NCI-H69 (cell line): ENCODE results near the gene SLC4A8.
"Not testable (repeated sequence)": the region's sequence is repeated elsewhere in the genome, so short reads cannot be mapped to it uniquely, and the experiment has no call there.

Experiments used
- DNase-seq: peaks from one replicate; lab custom pipeline; 2025; lab: John Stamatoyannopoulos, UW

The SLC4A8 gene

DNA sequence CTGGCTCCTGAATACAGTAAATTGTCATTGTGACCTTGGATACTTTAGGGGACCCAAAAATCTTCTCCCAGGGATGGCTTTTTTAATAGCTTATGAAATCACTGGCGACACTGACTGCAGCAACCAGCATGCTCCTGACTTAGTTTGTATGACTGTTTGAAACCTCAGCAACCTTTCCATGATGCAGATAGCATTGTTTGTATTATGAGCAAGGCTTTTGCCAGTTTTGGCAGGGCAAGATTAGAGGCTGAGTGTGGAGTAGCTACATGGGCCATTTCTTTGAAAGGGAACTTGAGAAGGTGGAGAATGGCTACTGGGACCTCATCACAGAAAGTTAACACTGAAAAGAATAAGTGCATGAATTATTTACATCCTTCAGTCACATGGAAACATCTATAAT is 50.9 kb downstream of the SLC4A8 start:
- no peak for DNase-seq

- DNase-seq = no peak
Observed at GRCh38 chr12:51480978-51481377, 56.3 kb downstream of the SLC4A8 start.

DNA sequence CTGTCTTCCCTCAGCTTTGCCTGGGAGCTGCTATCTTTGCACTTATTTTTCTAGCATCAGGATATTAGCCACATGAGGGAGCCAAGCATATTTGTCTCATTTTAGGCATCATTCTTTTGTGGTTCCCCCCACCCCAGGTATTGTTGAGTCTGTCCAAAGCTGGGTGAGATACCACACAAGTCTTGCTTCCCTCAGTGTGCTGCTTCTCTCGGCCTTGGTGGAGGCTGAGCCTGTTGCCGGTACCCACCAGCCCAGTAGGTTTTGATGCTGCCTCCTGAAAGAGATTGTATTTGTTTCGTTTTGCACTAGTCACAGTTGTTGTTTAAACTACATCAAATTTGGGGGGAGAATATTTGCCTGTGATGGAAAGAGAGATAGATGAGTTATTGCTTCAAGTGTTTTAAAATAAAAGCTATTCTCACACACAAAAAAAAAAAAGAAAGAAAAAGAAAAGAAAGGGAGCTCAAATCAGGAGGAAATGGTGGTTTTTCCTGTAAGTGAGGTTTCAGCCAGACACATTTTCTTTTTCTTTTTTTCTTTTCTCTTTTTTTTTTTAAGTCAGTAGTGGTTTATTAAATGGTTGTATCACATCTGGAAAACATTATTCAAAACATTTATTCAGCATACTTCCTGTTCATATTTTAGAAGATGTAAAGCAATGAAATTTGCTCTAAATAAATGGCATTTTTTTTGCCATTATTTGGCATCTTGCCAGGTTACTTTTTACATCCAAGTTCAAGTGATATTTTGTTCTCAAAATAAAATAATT is 58.5 kb downstream of the SLC4A8 start:
- peak; percentile 10 for DNase-seq

DNA sequence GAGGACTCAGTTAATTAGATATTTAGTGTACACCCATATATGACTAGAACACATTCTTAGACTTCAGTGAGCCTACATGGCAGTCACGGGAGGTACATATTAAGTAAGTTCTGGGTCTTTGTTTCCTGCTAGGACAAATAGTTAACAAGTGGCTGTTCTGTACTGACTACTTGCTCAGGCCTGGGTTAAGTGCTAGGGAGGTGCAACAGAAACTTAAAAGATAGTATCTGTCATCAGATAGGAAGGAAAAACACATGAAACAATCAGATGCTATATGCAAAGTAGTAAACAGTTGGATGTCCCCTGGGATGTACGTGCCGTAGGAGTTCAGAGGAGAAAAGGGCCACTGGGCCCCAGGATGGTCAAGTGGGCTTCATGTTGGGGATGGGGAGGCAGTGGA is 59.5 kb downstream of the SLC4A8 start:
- DNase-seq = no peak

GRCh38 chr12:51488281-51488680 is 63.6 kb downstream of the SLC4A8 start:
- no peak for DNase-seq

DNA sequence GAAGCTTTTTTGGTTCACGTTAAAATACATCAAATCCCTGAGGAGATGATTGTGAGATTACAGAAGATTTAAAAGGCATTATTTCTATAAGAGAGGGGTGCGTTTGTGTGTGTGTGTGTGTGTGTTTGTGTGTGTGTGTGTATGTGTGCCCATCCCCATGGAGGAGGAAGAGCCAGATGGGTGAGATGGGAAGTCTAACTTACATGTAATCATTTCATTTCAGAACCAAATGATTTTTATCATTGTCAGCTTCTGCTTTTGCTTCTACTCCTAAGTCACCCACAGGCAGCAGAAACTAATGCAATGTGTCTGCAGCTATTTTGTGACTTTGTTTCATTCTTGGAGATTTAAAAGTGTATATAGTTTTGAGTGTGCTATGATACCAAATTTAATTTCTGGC is 68.7 kb downstream of the SLC4A8 start:
- DNase-seq = no peak

- no peak for DNase-seq
Observed at GRCh38 chr12:51496895-51497294, 72.3 kb downstream of the SLC4A8 start.

DNA sequence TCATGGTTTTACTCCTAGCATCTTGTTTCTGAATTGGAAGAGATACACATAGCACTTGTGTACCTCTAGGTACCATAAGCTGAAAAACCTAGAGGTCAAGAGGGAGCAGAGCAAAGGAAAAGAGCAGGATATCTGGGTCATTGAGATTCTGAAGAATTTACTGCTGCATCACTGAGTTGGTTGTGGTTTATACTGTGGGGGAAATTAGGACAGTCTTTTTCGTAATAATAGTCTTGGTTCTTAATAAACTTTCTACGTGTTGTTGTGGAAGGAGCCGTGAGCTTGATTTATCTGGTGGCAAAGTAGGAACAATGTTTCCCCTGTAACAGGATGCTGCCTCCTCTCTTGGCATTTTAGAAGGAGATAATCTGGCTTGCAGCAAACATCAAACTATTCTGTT is 80.2 kb downstream of the SLC4A8 start:
- no peak for DNase-seq

GRCh38 chr12:51505360-51506105 is 80.9 kb downstream of the SLC4A8 start:
- DNase-seq = no peak

DNA sequence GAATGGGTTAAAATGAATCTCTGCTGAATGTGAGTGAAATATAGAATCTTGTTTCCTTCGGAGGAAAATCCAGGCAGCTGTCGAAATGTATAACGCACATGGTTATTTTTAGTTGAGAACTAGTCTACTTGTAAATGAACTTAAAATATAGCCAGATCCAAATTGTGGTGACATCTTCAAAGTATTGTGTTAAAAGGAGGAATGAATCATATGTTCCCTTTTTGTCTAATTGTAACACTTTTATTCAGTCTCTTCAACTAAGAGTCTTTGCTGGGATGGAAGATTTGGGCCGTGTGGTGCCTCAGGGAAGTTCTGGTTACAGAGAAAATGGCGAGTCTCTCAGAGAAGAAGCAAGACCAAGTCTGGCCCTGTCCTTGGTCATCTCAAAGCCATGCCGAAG is 82.5 kb downstream of the SLC4A8 start:
- DNase-seq = no peak

DNA sequence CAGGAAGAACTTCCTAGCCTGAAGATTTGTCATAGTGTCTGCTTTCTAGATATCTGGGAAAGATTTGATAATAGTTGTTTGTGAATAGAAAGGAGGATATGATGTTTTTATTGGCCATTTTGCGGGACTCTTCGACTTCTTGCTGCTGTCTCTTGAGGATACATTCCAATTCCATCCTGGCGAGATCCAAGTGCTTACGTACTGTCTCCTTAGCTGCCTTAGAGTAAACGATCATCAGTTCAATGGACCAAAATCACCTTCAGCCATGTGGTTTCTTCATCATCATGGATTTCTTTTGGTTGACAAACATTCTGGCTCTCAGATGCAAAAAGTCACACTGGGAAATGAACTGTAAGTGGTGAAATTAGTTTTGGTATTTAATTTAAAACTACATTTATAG is 83.7 kb downstream of the SLC4A8 start:
- DNase-seq = no peak

DNA sequence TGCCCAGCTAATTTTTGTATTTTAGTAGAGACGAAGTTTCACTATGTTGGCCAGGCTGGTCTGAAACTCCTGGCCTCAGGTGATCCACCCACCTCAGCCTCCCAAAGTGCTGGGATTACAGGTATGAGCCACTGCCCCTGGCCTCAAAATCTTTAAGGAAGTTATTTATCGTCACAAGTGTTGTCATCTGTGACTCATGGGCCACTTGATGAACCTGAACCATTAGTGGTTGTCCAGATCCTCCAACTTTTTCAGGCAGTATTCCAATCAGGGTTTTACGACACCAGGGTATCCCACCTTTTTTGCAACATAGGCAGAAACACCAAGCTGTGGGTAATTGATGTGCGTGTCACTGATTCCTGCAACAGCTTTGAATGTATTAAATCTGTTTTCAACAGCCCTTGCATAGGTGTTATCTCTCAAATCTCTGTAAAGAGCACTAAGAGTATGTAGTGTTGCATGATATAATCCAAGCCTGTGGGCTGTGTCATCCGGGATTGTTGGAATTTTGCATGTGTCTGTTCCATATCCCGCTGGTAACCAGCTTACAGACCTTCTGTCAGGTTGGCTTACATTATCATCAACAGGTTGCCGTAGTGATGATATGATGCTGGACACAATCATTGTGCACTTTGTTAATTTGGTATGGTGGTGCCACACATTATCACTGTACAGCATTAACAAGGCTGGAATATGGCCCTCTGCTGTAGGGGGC is 87.1 kb downstream of the SLC4A8 start:
- no peak for DNase-seq

DNA sequence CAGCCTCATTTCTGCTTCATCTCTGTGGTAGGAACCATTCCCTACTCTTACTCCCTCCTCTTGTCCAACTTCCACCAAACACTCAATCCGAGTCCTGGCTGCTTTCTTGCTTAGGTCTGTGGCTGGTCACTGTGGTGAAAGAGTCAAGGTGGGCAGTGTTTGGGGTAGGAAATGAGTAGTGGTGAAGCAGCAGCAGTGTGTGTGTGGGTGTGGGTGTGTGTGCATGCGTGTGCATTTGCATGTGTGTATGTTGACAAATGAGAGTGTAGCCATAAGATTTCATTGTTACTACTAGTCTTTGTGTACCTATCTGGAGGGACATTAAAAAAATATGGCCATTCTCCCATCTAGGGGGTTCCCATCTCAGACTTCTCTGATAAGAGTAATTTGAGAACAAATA is 87.8 kb downstream of the SLC4A8 start:
- no peak for DNase-seq

GRCh38 chr12:51515037-51515436 is 90.4 kb downstream of the SLC4A8 start:
- not testable (repeated sequence) for DNase-seq

DNA sequence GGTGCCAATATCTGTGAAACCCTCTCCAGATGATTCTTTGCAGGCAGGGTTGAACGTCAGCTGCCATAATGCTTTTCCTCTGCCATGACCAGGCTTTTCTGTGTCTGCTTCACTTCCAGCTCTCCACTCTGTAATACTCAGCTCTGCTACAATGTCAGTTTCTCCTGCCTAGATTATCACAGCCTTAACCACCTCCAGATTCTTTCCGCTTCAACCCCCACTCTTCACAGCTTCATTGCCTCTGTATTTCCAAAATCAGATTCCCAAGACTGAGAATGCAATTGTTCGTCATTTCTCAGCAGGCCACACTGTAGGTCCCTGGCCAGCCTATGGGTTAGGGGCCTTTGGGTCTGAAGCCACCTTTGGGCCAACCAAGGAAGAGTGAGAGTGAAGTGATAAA is 92.7 kb downstream of the SLC4A8 start:
- DNase-seq = no peak

- no peak for DNase-seq
Observed at GRCh38 chr12:51517800-51518199, 93.2 kb downstream of the SLC4A8 start.

- no peak for DNase-seq
Observed at GRCh38 chr12:51519755-51520154, 95.1 kb downstream of the SLC4A8 start.

- peak; percentile 67 for DNase-seq
Observed at GRCh38 chr12:51520576-51521325, 96.1 kb downstream of the SLC4A8 start.

DNA sequence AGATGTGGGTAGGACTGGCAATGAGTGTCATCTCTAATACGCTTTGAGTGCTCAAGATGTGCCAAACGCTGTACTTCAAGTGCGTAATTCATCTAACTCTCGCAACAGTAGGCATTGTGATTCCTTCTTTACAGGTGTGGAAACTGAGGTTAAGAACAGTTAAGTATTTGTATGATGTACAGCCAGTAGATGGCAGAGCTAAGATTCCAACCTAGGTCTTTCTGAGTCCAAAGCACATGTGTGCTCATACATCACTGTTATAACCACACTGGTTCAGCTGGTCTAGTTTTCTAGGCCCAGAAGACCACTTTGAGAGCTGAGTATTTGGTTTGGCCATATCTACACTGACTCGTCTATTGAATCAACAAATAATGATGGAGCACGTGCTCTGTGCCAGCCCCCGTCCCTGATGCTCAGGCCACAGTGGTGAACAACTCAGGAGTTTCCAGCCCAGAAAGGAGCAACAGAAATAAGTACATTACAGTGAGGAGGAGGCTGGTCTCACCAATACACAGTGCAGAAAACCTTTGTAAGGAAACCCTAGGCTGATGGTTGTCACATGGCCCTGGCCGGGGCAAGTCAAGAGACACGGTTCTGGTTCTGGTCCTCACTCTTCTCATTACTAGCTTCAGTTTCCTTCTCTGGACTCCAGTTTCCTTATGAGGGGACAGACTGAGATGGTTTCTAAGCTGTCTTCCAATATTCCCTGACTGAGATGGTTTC is 97.1 kb downstream of the SLC4A8 start:
- peak; percentile 22 for DNase-seq

GRCh38 chr12:51522696-51523095 is 98.1 kb downstream of the SLC4A8 start:
- DNase-seq = no peak

DNA sequence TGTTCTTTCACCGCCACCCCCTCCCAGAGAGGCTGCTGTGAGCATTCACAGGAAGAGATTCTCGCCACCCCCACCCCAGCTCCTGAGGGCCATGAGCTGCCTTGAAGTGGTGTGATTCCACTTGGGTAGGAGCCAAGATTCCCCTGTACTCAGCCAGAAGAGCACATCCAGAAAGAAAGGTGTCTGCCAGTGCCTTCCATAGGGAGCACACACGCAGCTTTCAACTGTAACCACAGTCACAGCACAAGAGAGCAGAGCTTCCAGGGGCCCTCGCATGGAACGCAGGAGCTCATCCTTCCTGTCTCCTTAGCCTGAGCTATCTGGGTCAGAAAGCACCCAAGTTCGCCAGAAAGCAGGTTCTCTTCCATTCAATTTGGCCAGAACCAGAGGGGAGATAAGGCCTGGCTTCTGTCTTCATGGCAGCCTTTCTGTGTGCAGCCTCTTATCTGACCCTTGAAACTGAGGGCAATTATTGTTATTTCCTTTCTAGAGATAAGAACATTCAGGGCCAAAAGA is 99.8 kb downstream of the SLC4A8 start:
- peak; percentile 17 for DNase-seq
